Right lobe of liver (tissue), 4 donors: Measurements from ENCODE around the gene BLM.

Experiments used
- POLR2A ChIP-seq: fragments of 450-650 bp; IDR thresholded peaks from one replicate; pipeline ENCODE4 v1.6.1; 2017; ENCODE audit warnings: antibody characterized with exemption, mild to moderate bottlenecking
- TF ChIP-seq, protein P1 (sequence below), 4 donors: fragments of 200-600 bp in 3 of 4; fragments of 450-650 bp in 1 of 4; IDR thresholded peaks; one replicate each; pipeline versions ENCODE4 v1.5.1 to v1.8.0; 2016 to 2022; ENCODE audit warnings: antibody characterized with exemption in 4 of 4, mild to moderate bottlenecking in 2 of 4
- donor health status: DM: no; HTN: no; CAD: no.
- donor health status: DM: no; HTN: no; CAD: no.
- donor health status: DM: no; HTN: yes; CAD: no.

DNA sequence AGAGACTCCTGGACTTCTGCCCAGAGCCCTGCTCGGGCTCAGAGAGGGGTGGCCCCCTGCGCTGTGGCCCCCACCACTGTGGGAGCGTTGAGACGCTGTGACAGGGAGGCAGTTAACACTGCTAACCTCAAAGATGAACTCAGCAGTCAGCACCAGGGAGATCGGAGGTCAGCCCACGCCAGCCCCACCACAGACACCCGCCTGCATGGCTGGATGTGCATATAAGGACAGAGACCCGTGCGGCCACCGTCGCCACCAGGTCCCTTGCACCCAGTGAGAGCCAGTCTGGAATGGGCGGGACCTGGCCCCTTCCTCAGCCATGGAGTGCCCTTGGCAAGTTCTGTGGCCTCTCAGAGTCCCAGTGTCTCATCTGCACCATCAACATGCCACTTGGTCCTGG lies 102.7 kb downstream of the BLM start:
- TF ChIP-seq, protein P1, sequence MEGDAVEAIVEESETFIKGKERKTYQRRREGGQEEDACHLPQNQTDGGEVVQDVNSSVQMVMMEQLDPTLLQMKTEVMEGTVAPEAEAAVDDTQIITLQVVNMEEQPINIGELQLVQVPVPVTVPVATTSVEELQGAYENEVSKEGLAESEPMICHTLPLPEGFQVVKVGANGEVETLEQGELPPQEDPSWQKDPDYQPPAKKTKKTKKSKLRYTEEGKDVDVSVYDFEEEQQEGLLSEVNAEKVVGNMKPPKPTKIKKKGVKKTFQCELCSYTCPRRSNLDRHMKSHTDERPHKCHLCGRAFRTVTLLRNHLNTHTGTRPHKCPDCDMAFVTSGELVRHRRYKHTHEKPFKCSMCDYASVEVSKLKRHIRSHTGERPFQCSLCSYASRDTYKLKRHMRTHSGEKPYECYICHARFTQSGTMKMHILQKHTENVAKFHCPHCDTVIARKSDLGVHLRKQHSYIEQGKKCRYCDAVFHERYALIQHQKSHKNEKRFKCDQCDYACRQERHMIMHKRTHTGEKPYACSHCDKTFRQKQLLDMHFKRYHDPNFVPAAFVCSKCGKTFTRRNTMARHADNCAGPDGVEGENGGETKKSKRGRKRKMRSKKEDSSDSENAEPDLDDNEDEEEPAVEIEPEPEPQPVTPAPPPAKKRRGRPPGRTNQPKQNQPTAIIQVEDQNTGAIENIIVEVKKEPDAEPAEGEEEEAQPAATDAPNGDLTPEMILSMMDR (IDR thresholded peaks at IDR 0.05): no peak
- no peak for TF ChIP-seq POLR2A
